Umbilical cord (tissue), 2 donors: ENCODE data around the gene RAB22A. TPM values are rescaled to one million over a fixed set of nuclear protein-coding genes. Genes with fewer than 3 reads are reported as not detected.
"Not testable (repeated sequence)": the region's sequence is repeated elsewhere in the genome, so short reads cannot be mapped to it uniquely, and the experiment has no call there.

Experiments used
- DNase-seq: peaks from one replicate; pipeline ENCODE4 v3.0.0-alpha.2; 2015; ENCODE audit warnings: low spot score
- total RNA-seq: library from RNA; depleted of rRNA; stranded (reverse); fragments of >200 nt; gene quantifications from one replicate; pipeline ENCODE4 v1.2.3, GENCODE V29; 2014; ENCODE audit warnings: low replicate concordance; ENCODE audit not compliant: insufficient read depth

Gene RAB22A
- total RNA-seq, 1 donor from 2014 or later = 13.0 TPM

- DNase-seq = no peak
Measured at GRCh38 chr20:58408603-58409246, 99.2 kb downstream of the RAB22A start.

- not testable (repeated sequence) for DNase-seq
Measured at GRCh38 chr20:58414216-58414615, 104.7 kb downstream of the RAB22A start.

GRCh38 chr20:58414786-58415185 is 105.3 kb downstream of the RAB22A start:
- not testable (repeated sequence) for DNase-seq

- DNase-seq = no peak
Measured at GRCh38 chr20:58416057-58416456, 106.5 kb downstream of the RAB22A start.

- DNase-seq = no peak
Measured at GRCh38 chr20:58416835-58417234, 107.3 kb downstream of the RAB22A start.

Other genes starting within 250 kb of the RAB22A start
- gene ANKRD60, start 81.1 kb upstream of the RAB22A start, total RNA-seq = not detected
- gene VAPB, start 79.5 kb downstream of the RAB22A start, total RNA-seq = 26.0 TPM
- gene APCDD1L, start 205.7 kb downstream of the RAB22A start, total RNA-seq = 7.7 TPM